Upper lobe of left lung (tissue), 6 donors: ENCODE data around the gene TFR2. TPM values are rescaled to one million over a fixed set of nuclear protein-coding genes. Genes with fewer than 3 reads are reported as not detected.
A peak's percentile ranks its signal among the peaks of the same experiment; 100 is the strongest.

Experiments
- ATAC-seq, 2 donors: fragments of 200-7000 bp; cut with Tn5 transposase; one replicate each; pipeline ENCODE4 v1.9.1; 2022; ENCODE audit warnings: mild to moderate bottlenecking in 2 of 2, moderate library complexity in 2 of 2; ENCODE audit not compliant: low FRiP score in 2 of 2
- DNase-seq, 2 donors: peaks; one replicate each; pipeline ENCODE4 v3.0.0-alpha.2; 2019 to 2020
- H3K27ac ChIP-seq, 4 donors: fragments of 200-600 bp; sonication (generic); one replicate each; pipeline ENCODE4 v1.5.1; 2016 to 2019
- H3K27me3 ChIP-seq, 4 donors: fragments of 200-600 bp; sonication (generic); one replicate each; pipeline ENCODE4 v1.5.1; 2017 to 2019
- H3K36me3 ChIP-seq, 4 donors: fragments of 200-600 bp; sonication (generic); one replicate each; pipeline ENCODE4 v1.5.1; 2016 to 2019
- H3K4me1 ChIP-seq, 4 donors: fragments of 200-600 bp; sonication (generic); one replicate each; pipeline ENCODE4 v1.5.1; 2018 to 2019
- H3K4me3 ChIP-seq, 4 donors: fragments of 200-600 bp; sonication (generic); one replicate each; pipeline ENCODE4 v1.5.1; 2017 to 2019; ENCODE audit warnings: mild to moderate bottlenecking in 2 of 4, moderate library complexity in 1 of 4
- H3K9me3 ChIP-seq, 4 donors: fragments of 200-600 bp; sonication (generic); one replicate each; pipeline ENCODE4 v1.5.1; 2018 to 2019
- EP300 ChIP-seq, 4 donors: sonication (generic); formaldehyde crosslinking; IDR thresholded peaks; one replicate each; pipeline ENCODE4 v1.5.1; 2017; ENCODE audit warnings: antibody characterized with exemption in 4 of 4, control low read depth in 2 of 4
- POLR2A ChIP-seq, 4 donors: fragments of 450-650 bp; IDR thresholded peaks; one replicate each; pipeline ENCODE4 v1.5.1; 2016 to 2017; ENCODE audit warnings: antibody characterized with exemption in 4 of 4, mild to moderate bottlenecking in 2 of 4
- POLR2AphosphoS5 ChIP-seq, 2 donors: sonication (generic); formaldehyde crosslinking; IDR thresholded peaks; one replicate each; pipeline ENCODE4 v1.5.1; 2017; ENCODE audit warnings: antibody characterized with exemption in 2 of 2
- WGBS, 2 donors: methylation state at CpG; one replicate each; pipeline ENCODE4 v1.1.5; 2017 to 2018; 5-methylcytosine and 5-hydroxymethylcytosine counted together
- total RNA-seq, 6 donors: library from RNA; depleted of rRNA in 4 of 6; stranded (reverse); fragments of >200 nt in 4 of 6; gene quantifications; one replicate each; pipeline versions ENCODE4 v1.1.0 to v1.2.1, GENCODE V29; 2016 to 2021
- TF ChIP-seq, protein P1 (sequence below), 6 experiments: fragments of 450-650 bp in 4 of 6; fragments of 200-600 bp in 2 of 6; sonication (generic) in 2 of 6; IDR thresholded peaks; one replicate each; pipeline ENCODE4 v1.5.1; 2016 to 2019; ENCODE audit warnings: antibody characterized with exemption in 6 of 6
- donor health status: DM: no; HTN: no; CAD: no; lungs with moderate emphysema.
- donor health status: DM: no; HTN: yes; CAD: no; lungs with severe emphysema.

The TFR2 gene
- total RNA-seq, 6 donors from 2014 or later = 0.20 to 2.1 (median 0.89) TPM; not detected in 1

DNA sequence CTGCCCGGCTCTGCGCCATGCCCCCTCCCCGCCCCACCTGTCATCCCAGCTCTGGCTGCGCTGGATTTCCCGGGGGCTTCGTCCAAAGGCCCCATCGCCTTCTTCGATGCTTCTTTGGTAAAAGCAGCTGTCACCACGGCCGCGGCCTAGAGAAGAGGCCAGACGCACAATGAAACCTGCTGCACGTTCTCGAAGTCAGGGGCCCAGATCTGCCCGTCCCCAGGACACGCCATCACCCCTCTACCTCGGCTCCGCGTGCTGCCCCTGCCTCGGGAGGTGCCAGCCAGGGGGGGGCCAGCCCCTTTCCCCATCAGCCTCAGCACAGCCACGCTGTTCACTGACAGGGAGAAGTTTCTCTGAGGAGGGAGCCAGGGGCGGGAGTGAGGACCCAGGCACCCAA, 45.9 kb upstream of the TFR2 start:
- ATAC-seq (no peak), DNase-seq (peak in 1 of 2 donors; percentile 75)
- Histone ChIP-seq H3K27ac (no peak overlapping the region), H3K4me1 (peaks cover 14 to 25% (median 16%) of the 10 kb centered on the region in 4 donors), H3K9me3 (no peaks in the 10 kb centered on the region), H3K4me3 (no peak overlapping the region), H3K27me3 (no peaks in the 10 kb centered on the region), H3K36me3 (peaks cover 35 to 76% (median 65%) of the 10 kb centered on the region in 4 donors)
- TF ChIP-seq POLR2A (IDR thresholded peaks at IDR 0.05) = no peak
- TF ChIP-seq, protein P1, sequence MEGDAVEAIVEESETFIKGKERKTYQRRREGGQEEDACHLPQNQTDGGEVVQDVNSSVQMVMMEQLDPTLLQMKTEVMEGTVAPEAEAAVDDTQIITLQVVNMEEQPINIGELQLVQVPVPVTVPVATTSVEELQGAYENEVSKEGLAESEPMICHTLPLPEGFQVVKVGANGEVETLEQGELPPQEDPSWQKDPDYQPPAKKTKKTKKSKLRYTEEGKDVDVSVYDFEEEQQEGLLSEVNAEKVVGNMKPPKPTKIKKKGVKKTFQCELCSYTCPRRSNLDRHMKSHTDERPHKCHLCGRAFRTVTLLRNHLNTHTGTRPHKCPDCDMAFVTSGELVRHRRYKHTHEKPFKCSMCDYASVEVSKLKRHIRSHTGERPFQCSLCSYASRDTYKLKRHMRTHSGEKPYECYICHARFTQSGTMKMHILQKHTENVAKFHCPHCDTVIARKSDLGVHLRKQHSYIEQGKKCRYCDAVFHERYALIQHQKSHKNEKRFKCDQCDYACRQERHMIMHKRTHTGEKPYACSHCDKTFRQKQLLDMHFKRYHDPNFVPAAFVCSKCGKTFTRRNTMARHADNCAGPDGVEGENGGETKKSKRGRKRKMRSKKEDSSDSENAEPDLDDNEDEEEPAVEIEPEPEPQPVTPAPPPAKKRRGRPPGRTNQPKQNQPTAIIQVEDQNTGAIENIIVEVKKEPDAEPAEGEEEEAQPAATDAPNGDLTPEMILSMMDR (IDR thresholded peaks at IDR 0.05) = no peak
- no peak for TF ChIP-seq POLR2AphosphoS5 (IDR thresholded peaks at IDR 0.05)
- no peak for TF ChIP-seq EP300 (IDR thresholded peaks at IDR 0.05)
- WGBS, 2 donors = 89 to 96% methylated on average over 18 to 22 of the region's 22 CpGs

DNA sequence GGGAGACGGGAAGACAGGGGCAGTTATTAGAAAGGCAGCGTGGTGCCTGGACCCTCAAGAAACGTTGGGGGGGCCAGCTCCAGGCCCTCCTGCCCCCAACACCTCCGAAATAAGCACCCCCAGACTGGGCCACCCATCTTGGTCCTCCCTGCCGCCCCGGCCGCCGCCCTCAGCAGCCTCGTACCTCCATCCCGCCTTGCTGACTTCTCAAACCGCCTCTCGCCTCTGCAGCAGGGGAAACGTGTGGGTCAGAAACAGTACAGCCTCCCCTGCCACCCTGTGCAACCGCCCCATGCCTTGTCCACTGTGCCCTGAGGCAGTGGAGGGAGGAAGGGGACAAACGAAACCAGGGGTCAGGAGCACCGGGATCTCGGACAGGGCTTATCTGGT, 45.5 kb upstream of the TFR2 start:
- no peaks in the 10 kb centered on the region for H3K27me3 ChIP-seq
- no peak for TF ChIP-seq EP300 (IDR thresholded peaks at IDR 0.05)
- TF ChIP-seq, protein P1 (IDR thresholded peaks at IDR 0.05) = no peak
- TF ChIP-seq POLR2A (IDR thresholded peaks at IDR 0.05) = no peak
- no peak for TF ChIP-seq POLR2AphosphoS5 (IDR thresholded peaks at IDR 0.05)
- ATAC-seq = no peak
- H3K4me1 ChIP-seq = peaks cover 10 to 21% (median 12%) of the 10 kb centered on the region in 4 donors
- H3K4me3 ChIP-seq = no peak overlapping the region
- DNase-seq = peak in 1 of 2 donors; percentile 74
- no peaks in the 10 kb centered on the region for H3K9me3 ChIP-seq
- no peak overlapping the region for H3K27ac ChIP-seq
- H3K36me3 ChIP-seq = peaks cover 36 to 81% (median 69%) of the 10 kb centered on the region in 4 donors
- WGBS, 2 donors = 93 to 94% methylated on average over 15 to 16 of the region's 17 CpGs

DNA sequence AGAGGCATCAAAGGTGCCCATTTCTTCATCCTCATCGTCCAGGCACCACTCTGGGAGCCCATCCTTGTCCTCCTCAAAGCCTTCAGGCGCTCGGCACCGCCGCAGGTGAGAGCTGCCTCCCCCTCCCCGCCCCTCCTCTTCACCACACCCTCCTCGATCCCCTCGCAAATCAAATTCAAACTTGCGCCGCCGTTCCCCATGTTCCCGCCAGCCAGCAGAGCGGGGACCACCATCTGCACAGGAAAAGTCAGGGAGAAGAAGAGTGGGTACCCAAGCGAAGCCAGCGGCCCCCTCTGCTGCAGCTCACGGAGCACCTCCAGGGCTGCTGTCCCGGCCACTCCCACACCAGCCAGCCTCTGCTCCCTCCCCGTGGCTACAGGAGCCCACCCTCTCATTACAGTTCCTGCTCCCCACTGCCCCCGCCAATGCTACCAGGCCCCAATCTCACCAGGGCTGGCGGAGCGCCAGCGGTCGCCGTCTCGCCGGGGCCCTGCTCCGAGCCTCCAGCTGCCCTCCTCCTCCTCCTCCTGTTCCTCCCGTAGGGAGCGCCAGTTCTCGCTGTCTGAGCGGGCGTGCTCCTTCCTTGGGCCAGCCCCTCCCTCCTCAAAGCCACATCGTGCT, 45.0 kb upstream of the TFR2 start:
- Histone ChIP-seq H3K4me1 (peaks cover 5 to 16% (median 7%) of the 10 kb centered on the region in 4 donors), H3K4me3 (no peak overlapping the region), H3K36me3 (peaks cover 40 to 86% (median 74%) of the 10 kb centered on the region in 4 donors), H3K27me3 (no peaks in the 10 kb centered on the region), H3K9me3 (no peaks in the 10 kb centered on the region), H3K27ac (no peak overlapping the region)
- ATAC-seq = no peak
- peak in 1 of 2 donors; percentile 82 for DNase-seq
- WGBS, 2 donors = 86 to 88% methylated on average over 33 of the region's 33 CpGs
- TF ChIP-seq, protein P1 (IDR thresholded peaks at IDR 0.05) = no peak
- no peak for TF ChIP-seq EP300 (IDR thresholded peaks at IDR 0.05)
- no peak for TF ChIP-seq POLR2AphosphoS5 (IDR thresholded peaks at IDR 0.05)
- no peak for TF ChIP-seq POLR2A (IDR thresholded peaks at IDR 0.05)

DNA sequence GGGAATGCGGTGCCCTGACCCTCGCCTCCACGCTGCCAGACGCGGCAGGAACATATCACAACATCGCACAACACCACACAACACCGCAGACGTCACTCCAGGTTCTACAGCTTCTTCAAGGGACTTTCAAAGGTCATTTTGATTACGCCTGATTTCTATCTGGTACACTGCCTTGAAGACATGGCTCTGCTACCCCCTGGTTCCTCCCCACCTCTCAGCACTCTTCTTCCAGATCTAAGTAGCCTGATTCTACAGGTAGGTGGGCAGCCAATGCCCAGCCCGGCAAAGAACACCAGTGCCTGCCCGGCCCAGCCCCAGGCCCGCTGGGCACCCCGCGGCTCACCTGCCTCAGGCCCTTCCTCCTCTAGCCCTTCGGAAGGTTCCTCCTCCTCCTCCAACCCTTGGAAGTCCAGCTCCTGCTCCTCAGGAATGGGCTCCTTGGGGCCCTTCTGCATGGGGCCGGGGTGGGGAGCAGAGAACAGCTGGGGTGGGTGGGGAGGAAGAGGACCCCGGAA, 44.3 kb upstream of the TFR2 start:
- Histone ChIP-seq H3K4me3 (no peak overlapping the region), H3K9me3 (no peaks in the 10 kb centered on the region), H3K27ac (no peak overlapping the region), H3K4me1 (peaks cover 0 to 10% (median under 1%) of the 10 kb centered on the region in 4 donors), H3K36me3 (peaks cover 40 to 88% (median 77%) of the 10 kb centered on the region in 4 donors), H3K27me3 (no peaks in the 10 kb centered on the region)
- TF ChIP-seq POLR2AphosphoS5 (IDR thresholded peaks at IDR 0.05) = no peak
- TF ChIP-seq EP300 (IDR thresholded peaks at IDR 0.05) = no peak
- TF ChIP-seq POLR2A (IDR thresholded peaks at IDR 0.05) = no peak
- TF ChIP-seq, protein P1 (IDR thresholded peaks at IDR 0.05) = no peak
- 88 to 94% methylated on average over 15 to 16 of the region's 17 CpGs for WGBS, 2 donors
- no peak for ATAC-seq
- DNase-seq = peak in 1 of 2 donors; percentile 52
